ENCODE measurements around the gene POLR2E.

DNA sequence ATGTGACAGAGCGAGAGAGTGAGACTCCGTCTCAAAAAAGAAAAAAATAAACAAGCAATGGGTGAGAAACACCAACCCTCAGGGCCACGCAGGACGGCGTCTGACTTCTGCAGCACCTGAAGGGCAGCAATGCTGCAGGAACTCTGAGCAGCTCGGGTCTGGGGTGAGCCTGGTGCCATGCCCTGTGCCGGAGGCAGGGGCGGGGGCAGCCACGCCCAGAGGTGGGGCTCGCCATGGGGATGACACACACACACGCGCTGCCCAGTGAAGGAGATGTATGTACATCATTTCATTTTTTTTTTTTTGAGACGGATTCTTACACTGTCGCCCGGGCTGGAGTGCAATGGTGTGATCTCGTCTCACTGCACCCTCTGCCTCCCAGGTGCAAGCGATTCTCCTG, 32.9 kb upstream of the POLR2E start:
- no peak for TF ChIP-seq POLR2A (IDR thresholded peaks at IDR 0.05)
- no peak for TF ChIP-seq CTCF (IDR thresholded peaks at IDR 0.05 in 4 of 5, conservative IDR thresholded peaks at IDR 0.05 in 1 of 5)
